AG09309 (cell line): ENCODE results near the gene TEX54.

ENCODE experiments used
- DNase-seq: peaks from one replicate; pipeline ENCODE4 v3.0.0-alpha.2; 2010; ENCODE audit warnings: low read depth
- H3K4me3 ChIP-seq: 2 replicates; pipeline ENCODE4 v1.5.1; 2011; ENCODE audit warnings: mild to moderate bottlenecking, low read depth, low read length, moderate library complexity; ENCODE audit not compliant: control insufficient read depth
- TF ChIP-seq, protein P1 (sequence below): IDR thresholded peaks from 2 replicates; pipeline ENCODE4 v1.5.1; 2011; ENCODE audit warnings: mild to moderate bottlenecking, low read depth, low read length, inconsistent platforms; ENCODE audit not compliant: insufficient read depth, control insufficient read depth; ENCODE audit errors: missing control alignments

The TEX54 gene

DNA sequence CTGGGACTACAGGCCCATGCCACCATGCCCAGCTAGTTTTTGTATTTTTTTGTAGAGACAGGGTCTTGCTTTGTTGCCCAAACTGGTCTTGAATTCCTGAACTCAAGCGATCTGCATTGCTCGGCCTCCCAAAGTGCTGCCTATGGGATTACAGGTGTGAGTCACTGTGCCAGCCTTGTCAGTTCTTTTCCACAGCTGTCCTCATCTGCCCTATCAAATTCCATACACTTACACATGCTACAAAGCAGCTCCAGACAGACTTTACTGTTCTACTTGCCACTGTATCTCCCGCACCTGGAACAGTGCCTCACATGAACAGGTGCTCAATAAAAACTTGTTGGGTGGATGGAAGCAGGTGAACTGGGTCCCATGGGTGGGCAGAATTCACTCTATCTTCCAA lies 9.0 kb downstream of the TEX54 start:
- DNase-seq, result no peak
- H3K4me3 ChIP-seq, result no peak overlapping the region
- TF ChIP-seq, protein P1, sequence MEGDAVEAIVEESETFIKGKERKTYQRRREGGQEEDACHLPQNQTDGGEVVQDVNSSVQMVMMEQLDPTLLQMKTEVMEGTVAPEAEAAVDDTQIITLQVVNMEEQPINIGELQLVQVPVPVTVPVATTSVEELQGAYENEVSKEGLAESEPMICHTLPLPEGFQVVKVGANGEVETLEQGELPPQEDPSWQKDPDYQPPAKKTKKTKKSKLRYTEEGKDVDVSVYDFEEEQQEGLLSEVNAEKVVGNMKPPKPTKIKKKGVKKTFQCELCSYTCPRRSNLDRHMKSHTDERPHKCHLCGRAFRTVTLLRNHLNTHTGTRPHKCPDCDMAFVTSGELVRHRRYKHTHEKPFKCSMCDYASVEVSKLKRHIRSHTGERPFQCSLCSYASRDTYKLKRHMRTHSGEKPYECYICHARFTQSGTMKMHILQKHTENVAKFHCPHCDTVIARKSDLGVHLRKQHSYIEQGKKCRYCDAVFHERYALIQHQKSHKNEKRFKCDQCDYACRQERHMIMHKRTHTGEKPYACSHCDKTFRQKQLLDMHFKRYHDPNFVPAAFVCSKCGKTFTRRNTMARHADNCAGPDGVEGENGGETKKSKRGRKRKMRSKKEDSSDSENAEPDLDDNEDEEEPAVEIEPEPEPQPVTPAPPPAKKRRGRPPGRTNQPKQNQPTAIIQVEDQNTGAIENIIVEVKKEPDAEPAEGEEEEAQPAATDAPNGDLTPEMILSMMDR, result no peak

DNA sequence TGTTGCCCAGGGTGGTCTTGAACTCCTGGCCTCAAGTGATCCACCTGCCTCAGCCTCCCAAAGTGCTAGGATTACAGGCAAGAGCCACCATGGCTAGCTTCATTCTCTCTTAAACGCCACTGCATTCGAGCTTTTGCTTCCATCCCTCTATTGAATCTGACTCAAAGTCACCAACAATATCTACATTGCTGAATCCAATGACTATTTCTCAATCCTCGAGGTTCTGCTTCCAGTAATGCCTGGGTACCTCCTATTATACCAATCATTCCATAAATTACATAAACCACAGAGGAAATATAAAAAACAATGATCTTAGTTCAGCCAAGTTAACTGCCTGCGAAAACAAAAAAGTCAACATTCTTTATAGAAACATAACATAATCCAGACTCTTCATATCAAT lies 15.5 kb downstream of the TEX54 start:
- TF ChIP-seq, protein P1, result no peak
- H3K4me3 ChIP-seq, result no peak overlapping the region
- DNase-seq, result no peak

DNA sequence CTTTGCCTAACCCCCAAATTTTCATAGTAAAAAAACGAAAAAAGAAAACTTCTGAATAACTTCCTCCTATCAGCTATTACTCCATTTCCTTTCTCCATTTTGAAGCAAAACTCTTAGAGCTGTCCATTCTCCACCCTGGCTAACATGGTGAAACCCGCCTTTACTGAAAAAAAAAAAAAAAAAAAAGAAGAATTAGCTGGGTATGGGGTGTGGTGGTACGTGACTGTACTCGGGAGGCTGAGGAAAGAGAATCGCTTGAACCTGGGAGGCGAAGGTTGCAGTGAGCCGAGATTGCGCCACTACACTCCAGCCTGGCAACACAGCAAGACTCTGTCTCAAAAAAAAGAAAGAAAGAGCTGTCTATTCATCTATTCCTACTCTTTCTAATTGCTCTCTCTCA lies 16.1 kb downstream of the TEX54 start:
- no peak for DNase-seq
- TF ChIP-seq, protein P1, result no peak
- no peak overlapping the region for H3K4me3 ChIP-seq

DNA sequence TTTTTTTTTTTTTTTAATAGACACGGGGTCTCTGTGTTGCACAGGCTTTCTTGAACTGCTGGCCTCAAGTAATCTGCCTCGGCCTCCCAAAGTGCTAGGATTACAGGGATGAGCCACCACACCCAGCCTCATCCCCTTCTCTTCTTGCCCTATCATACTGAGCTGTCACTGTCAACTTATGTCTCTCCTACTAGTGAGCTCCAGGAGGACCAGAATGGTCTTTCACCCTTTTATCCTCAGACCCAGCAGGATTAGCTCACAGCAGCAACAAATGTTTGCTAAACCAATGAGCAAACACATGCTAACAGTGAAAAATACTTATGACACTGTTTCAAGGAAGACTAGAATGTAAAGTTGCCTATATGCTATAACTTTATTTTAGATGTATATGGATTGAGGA lies 21.0 kb downstream of the TEX54 start:
- no peak overlapping the region for H3K4me3 ChIP-seq
- TF ChIP-seq, protein P1, result no peak
- no peak for DNase-seq

DNA sequence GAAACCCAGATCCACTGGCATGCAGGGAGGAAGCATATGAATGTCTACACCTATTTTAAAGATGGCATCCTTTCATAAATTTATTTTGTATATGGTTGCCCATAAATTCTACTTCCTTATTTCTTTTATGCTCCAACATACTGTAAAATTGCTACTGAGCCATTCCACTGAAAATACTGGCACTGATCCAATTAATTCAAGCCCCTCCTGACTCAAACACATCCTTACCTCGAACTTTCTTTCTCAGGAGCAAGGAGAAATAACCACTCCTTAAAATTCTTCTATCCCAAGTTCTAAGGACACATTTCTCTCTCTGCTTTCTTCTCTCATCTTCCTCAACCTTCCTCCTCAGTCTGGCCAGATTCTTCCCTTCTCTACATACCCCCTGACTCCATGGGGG lies 21.9 kb downstream of the TEX54 start:
- DNase-seq, result no peak
- no peak overlapping the region for H3K4me3 ChIP-seq
- TF ChIP-seq, protein P1, result no peak

DNA sequence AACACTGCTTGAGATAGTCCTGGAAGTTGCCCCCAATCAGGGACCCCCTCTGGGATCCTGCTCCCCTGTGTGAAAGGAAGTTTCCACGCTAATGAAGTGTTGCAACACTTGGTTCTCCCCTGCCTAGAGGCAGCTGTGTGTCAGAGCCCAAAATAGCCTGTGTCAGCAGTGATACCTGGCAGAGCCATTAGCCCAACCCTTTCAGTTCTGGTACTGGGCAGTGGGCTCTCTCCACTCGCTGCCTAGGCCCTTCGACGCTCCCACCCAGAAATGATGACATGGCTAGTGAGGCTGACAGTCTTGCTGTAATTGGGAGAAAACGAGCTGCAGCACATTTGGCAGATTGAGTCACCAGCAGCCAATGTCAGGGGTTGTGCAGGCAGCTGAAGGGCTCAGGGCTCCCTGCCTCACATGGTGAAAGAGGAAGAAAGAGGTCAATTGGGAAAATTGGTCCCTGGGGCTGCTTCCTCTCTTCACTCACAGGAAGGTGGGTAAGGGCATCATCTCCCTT lies 26.0 kb downstream of the TEX54 start:
- no peak overlapping the region for H3K4me3 ChIP-seq
- TF ChIP-seq, protein P1, result no peak
- DNase-seq, result no peak

DNA sequence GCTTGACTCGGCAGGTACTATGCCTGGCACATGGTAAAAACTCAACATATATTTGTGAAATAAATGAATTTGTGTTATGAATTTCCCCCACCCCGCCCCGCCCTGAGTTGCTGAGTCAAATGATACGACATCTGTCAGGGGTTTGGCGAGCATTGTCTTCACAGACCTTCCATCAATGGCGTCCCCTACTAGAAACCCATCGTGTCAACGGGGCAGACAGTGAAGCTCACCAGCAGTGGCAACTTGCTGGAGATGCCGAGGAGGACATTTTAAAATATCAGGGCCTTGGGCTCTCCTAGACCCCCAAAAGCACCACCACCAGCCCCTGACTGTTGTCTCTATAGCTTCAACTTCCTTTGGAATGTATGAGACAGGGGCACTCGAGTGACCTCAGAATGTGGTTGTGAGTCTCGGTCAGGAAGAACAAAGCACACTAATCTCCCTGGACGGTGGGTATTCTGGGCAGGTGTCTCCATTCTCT lies 26.6 kb downstream of the TEX54 start:
- no peak for DNase-seq
- H3K4me3 ChIP-seq, result peak overlapping the region; percentile 61
- TF ChIP-seq, protein P1, result no peak
